ENCODE measurements around the gene STAB2. TPM values are rescaled to one million over a fixed set of nuclear protein-coding genes. Genes with fewer than 3 reads are reported as not detected.
"Not testable (repeated sequence)": the region's sequence is repeated elsewhere in the genome, so short reads cannot be mapped to it uniquely, and the experiment has no call there.

Gene STAB2
- total RNA-seq, 1 experiment from 2014 or later, result not detected

DNA sequence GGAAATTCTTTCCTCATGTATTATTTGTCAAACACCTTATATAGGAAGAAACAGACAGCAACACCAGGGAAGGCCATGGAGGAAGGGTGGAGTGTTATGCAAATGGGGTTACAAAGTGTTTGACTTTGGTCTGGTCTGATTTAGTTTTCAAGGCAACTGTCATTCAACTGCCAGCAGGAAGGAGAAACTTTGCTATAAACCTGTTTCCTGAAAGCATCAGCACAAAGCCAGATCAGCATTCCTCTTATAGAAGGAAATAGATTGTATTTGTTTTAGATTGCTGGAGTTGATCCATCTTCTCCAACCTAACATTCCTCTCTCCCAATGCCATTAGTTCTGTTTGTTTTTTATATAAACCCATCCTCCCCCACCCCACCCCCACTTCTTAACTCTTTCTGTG is 65.7 kb downstream of the STAB2 start:
- DNase-seq (ENCODE audit: unreplicated experiment), result no peak
- Mint-ChIP-seq H3K27me3 (ENCODE audit: insufficient read depth, unreplicated experiment) (peaks cover 16% of the 10 kb centered on the region), H3K27ac (ENCODE audit: low read depth, unreplicated experiment) (no peak overlapping the region), H3K4me1 (ENCODE audit: insufficient read depth, unreplicated experiment) (no peaks in the 10 kb centered on the region), H3K4me3 (ENCODE audit: unreplicated experiment) (no peak overlapping the region), H3K9me3 (ENCODE audit: unreplicated experiment) (peaks cover 9% of the 10 kb centered on the region), H3K36me3 (ENCODE audit: insufficient read depth, unreplicated experiment) (no peaks in the 10 kb centered on the region)
- TF ChIP-seq, protein P1, sequence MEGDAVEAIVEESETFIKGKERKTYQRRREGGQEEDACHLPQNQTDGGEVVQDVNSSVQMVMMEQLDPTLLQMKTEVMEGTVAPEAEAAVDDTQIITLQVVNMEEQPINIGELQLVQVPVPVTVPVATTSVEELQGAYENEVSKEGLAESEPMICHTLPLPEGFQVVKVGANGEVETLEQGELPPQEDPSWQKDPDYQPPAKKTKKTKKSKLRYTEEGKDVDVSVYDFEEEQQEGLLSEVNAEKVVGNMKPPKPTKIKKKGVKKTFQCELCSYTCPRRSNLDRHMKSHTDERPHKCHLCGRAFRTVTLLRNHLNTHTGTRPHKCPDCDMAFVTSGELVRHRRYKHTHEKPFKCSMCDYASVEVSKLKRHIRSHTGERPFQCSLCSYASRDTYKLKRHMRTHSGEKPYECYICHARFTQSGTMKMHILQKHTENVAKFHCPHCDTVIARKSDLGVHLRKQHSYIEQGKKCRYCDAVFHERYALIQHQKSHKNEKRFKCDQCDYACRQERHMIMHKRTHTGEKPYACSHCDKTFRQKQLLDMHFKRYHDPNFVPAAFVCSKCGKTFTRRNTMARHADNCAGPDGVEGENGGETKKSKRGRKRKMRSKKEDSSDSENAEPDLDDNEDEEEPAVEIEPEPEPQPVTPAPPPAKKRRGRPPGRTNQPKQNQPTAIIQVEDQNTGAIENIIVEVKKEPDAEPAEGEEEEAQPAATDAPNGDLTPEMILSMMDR (IDR thresholded peaks at IDR 0.05; ENCODE audit: unreplicated experiment), result no peak
- BruUV-seq (replicated peaks), result no TSS peak
- CTCF ChIA-PET, result no interaction called here
- intact Hi-C loops (cut with micrococcal nuclease), result no loop called here
- POLR2A ChIA-PET, result no interaction called here

DNA sequence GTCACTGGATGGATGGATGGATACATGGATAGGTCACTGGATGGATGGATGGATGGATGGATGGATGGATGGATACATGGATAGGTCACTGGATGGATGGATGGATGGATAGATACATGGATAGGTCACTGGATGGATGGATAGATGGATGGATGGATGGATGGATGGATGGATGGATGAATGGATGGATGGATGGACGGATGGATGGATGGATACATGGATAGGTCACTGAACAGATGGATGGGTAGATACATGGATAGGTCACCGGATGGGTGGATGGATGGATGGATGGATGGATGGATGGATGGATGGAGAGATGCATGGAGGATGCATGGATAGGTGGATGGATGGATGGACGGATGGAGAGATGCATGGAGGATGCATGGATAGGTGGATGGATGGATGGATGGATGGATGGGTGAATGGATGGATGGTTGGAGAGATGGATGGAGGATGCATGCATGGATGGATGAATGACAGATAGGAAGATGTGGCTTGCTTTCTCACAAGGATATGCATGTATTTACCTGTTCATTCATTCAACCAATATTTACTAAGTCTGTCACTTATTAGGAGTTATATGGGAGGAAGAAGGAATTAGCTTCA is 66.6 kb downstream of the STAB2 start:
- BruUV-seq (replicated peaks); H3K27ac Mint-ChIP-seq (ENCODE audit: low read depth, unreplicated experiment); H3K36me3 Mint-ChIP-seq (ENCODE audit: insufficient read depth, unreplicated experiment); POLR2A ChIA-PET; H3K4me3 Mint-ChIP-seq (ENCODE audit: unreplicated experiment); intact Hi-C loops (cut with micrococcal nuclease); H3K4me1 Mint-ChIP-seq (ENCODE audit: insufficient read depth, unreplicated experiment); DNase-seq (ENCODE audit: unreplicated experiment); H3K9me3 Mint-ChIP-seq (ENCODE audit: unreplicated experiment): not testable (repeated sequence)
- CTCF ChIA-PET, result interaction anchor here (0.6 to 0.7 kb wide), 2 partner anchors 486 to 837 kb away, joined by 3 read pairs; no protein-coding TSS in a partner anchor
- peaks cover 24% of the 10 kb centered on the region for H3K27me3 Mint-ChIP-seq (ENCODE audit: insufficient read depth, unreplicated experiment)

DNA sequence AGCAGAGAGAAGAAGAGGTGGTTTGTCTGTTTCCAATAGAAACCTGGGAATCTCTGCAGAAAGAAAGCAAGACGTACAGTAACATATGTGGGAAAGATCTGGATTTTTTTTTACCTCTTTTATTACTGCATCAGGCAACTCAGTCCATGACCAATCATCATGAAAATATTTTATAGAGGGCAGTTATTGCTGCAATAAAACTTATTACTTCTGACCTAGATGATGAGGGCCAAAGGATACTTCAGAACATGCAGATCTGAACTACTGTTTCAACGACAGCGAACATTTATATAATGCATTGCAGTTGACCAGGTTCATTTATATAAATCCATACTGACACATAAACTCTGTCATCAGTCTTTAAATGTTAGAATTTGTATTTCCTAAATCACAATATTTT is 67.7 kb downstream of the STAB2 start:
- TF ChIP-seq, protein P1 (IDR thresholded peaks at IDR 0.05; ENCODE audit: unreplicated experiment), result no peak
- Mint-ChIP-seq H3K27me3 (ENCODE audit: insufficient read depth, unreplicated experiment) (peaks cover 36% of the 10 kb centered on the region), H3K4me3 (ENCODE audit: unreplicated experiment) (no peak overlapping the region), H3K36me3 (ENCODE audit: insufficient read depth, unreplicated experiment) (no peaks in the 10 kb centered on the region), H3K27ac (ENCODE audit: low read depth, unreplicated experiment) (no peak overlapping the region), H3K9me3 (ENCODE audit: unreplicated experiment) (peaks cover 9% of the 10 kb centered on the region), H3K4me1 (ENCODE audit: insufficient read depth, unreplicated experiment) (no peaks in the 10 kb centered on the region)
- ChIA-PET CTCF (interaction anchor here (0.6 kb wide), 1 partner anchor 25 kb away, joined by 3 read pairs; no protein-coding TSS in a partner anchor), POLR2A (no interaction called here)
- no peak for DNase-seq (ENCODE audit: unreplicated experiment)
- BruUV-seq (replicated peaks), result no TSS peak
- intact Hi-C loops (cut with micrococcal nuclease), result no loop called here

DNA sequence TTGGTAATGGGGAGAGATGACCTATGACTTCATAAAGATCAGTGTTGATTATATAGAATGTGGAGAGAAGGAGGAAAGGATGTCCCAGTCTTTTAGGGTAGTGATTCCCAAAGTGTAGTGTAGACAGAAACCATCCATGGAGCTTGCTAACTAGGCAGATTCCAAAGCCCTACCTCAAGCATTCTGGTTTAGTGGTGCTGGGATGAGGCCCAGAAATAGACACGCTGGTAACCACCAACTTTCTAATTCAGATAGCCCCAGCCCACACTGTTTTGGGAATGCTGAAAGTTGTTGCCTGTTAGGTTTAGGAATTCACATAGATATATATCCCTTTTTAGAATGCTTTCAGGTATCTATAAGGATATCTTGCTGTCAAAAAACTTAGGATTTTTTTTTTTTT is 69.2 kb downstream of the STAB2 start:
- POLR2A ChIA-PET, result interaction anchor here (0.7 kb wide), 1 partner anchor 245 kb away, joined by 4 read pairs; no protein-coding TSS in a partner anchor
- H3K27ac Mint-ChIP-seq (ENCODE audit: low read depth, unreplicated experiment), result no peak overlapping the region
- BruUV-seq (replicated peaks), result no TSS peak

More for the DNA sequence above, 69.2 kb downstream of the STAB2 start:
- Mint-ChIP-seq H3K36me3 (ENCODE audit: insufficient read depth, unreplicated experiment) (no peaks in the 10 kb centered on the region), H3K4me1 (ENCODE audit: insufficient read depth, unreplicated experiment) (no peaks in the 10 kb centered on the region), H3K4me3 (ENCODE audit: unreplicated experiment) (no peak overlapping the region), H3K9me3 (ENCODE audit: unreplicated experiment) (peaks cover 9% of the 10 kb centered on the region), H3K27me3 (ENCODE audit: insufficient read depth, unreplicated experiment) (peaks cover 50% of the 10 kb centered on the region)
- DNase-seq (ENCODE audit: unreplicated experiment), result no peak
- CTCF ChIA-PET, result interaction anchor here (0.7 to 1.1 kb wide), 2 partner anchors 22 to 458 kb away, joined by 3 to 5 read pairs; no protein-coding TSS in a partner anchor
- intact Hi-C loops (cut with micrococcal nuclease), result no loop called here
- TF ChIP-seq, protein P1 (IDR thresholded peaks at IDR 0.05; ENCODE audit: unreplicated experiment), result no peak
